HepG2 (cell line): ENCODE measurements around the gene ZAR1L.

Experiments used
- ATF1 ChIP-seq: IDR thresholded peaks from 2 replicates; pipeline ENCODE4 v1.6.1; 2016; ENCODE audit warnings: mild to moderate bottlenecking, control low read depth
- CCDC6 ChIP-seq: sonication (generic); formaldehyde crosslinking; IDR thresholded peaks from 2 replicates; pipeline ENCODE4 v1.8.1; 2022; ENCODE audit warnings: mild to moderate bottlenecking, missing genetic modification reagents, moderate library complexity
- EHMT2 ChIP-seq: fragments of 200-600 bp; sonication (generic); IDR thresholded peaks from 2 replicates; pipeline ENCODE4 v1.7.0; 2017; ENCODE audit warnings: antibody characterized with exemption, low read depth, low read length, borderline replicate concordance
- FOSL2 ChIP-seq: sonication (generic); formaldehyde crosslinking; IDR thresholded peaks from 2 replicates; pipeline ENCODE4 v1.4.0; 2020; ENCODE audit warnings: missing genetic modification reagents
- FOXP4 ChIP-seq: sonication (generic); formaldehyde crosslinking; IDR thresholded peaks from 2 replicates; pipeline ENCODE4 v1.4.0; 2020; ENCODE audit warnings: missing genetic modification reagents
- GPN1 ChIP-seq: sonication (generic); formaldehyde crosslinking; IDR thresholded peaks from 2 replicates; pipeline ENCODE4 v1.5.1; 2020; ENCODE audit warnings: missing genetic modification reagents, borderline replicate concordance
- MAFG ChIP-seq: sonication (generic); formaldehyde crosslinking; IDR thresholded peaks from 2 replicates; pipeline ENCODE4 v1.5.1; 2020; ENCODE audit warnings: mild to moderate bottlenecking, missing genetic modification reagents
- PATZ1 ChIP-seq: sonication (generic); formaldehyde crosslinking; IDR thresholded peaks from 2 replicates; pipeline ENCODE4 v1.4.0; 2020; ENCODE audit warnings: missing genetic modification reagents
- ZBTB33 ChIP-seq: sonication (generic); formaldehyde crosslinking; IDR thresholded peaks from 2 replicates; pipeline ENCODE4 v1.4.0; 2020; ENCODE audit warnings: missing genetic modification reagents
- ZKSCAN8 ChIP-seq: IDR thresholded peaks from 2 replicates; pipeline ENCODE4 v1.6.1; 2016; ENCODE audit warnings: borderline replicate concordance, missing genetic modification reagents, missing compliant biosample characterization
- ZNF24 ChIP-seq: fragments of 450-650 bp; IDR thresholded peaks from 2 replicates; pipeline ENCODE4 v1.6.1; 2017; ENCODE audit warnings: antibody characterized with exemption, mild to moderate bottlenecking
- TF ChIP-seq, protein P1 (sequence below): sonication (generic); formaldehyde crosslinking; IDR thresholded peaks from 2 replicates; pipeline ENCODE4 v1.8.0; 2022; ENCODE audit warnings: mild to moderate bottlenecking, missing genetic modification reagents
- TF ChIP-seq, protein P2 (sequence below): sonication (generic); formaldehyde crosslinking; IDR thresholded peaks from 2 replicates; pipeline ENCODE4 v1.4.0; 2020; ENCODE audit warnings: missing genetic modification reagents

- TF ChIP-seq FOXP4 = no peak
- no peak for TF ChIP-seq ZKSCAN8 (CRISPR knock-in tag)
- TF ChIP-seq GPN1 (CRISPR knock-in tag) = no peak
- no peak for TF ChIP-seq EHMT2
- no peak for TF ChIP-seq FOSL2 (CRISPR knock-in tag)
- no peak for TF ChIP-seq ZNF24
- TF ChIP-seq ATF1 = no peak
- TF ChIP-seq CCDC6 (CRISPR knock-in tag) = no peak
- no peak for TF ChIP-seq ZBTB33 (CRISPR knock-in tag)
- TF ChIP-seq, protein P1, sequence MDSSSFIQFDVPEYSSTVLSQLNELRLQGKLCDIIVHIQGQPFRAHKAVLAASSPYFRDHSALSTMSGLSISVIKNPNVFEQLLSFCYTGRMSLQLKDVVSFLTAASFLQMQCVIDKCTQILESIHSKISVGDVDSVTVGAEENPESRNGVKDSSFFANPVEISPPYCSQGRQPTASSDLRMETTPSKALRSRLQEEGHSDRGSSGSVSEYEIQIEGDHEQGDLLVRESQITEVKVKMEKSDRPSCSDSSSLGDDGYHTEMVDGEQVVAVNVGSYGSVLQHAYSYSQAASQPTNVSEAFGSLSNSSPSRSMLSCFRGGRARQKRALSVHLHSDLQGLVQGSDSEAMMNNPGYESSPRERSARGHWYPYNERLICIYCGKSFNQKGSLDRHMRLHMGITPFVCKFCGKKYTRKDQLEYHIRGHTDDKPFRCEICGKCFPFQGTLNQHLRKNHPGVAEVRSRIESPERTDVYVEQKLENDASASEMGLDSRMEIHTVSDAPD (CRISPR knock-in tag) = no peak
- no peak for TF ChIP-seq MAFG (CRISPR knock-in tag)
- TF ChIP-seq PATZ1 = no peak
- TF ChIP-seq, protein P2, sequence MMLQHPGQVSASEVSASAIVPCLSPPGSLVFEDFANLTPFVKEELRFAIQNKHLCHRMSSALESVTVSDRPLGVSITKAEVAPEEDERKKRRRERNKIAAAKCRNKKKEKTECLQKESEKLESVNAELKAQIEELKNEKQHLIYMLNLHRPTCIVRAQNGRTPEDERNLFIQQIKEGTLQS (CRISPR knock-in tag) = no peak
Measured at GRCh38 chr13:32334671-32335070, 19.5 kb upstream of the ZAR1L start.
